Progenitor cell of endocrine pancreas (in vitro differentiated cells): ENCODE measurements around the gene CCDC171. TPM values are rescaled to one million over a fixed set of nuclear protein-coding genes. Genes with fewer than 3 reads are reported as not detected.

Source experiments
- DNase-seq: peaks from one replicate; pipeline ENCODE4 v3.0.0; 2021; ENCODE audit warnings: low spot score; ENCODE audit not compliant: unreplicated experiment
- H3K27ac Mint-ChIP-seq: 2 replicates; pipeline ENCODE4 v1.8.0; 2021; ENCODE audit warnings: mild to moderate bottlenecking, moderate library complexity, mixed read lengths
- H3K27me3 Mint-ChIP-seq: 2 replicates; pipeline ENCODE4 v1.8.0; 2021; ENCODE audit warnings: mixed read lengths
- H3K36me3 Mint-ChIP-seq: 2 replicates; pipeline ENCODE4 v1.8.0; 2022; ENCODE audit warnings: mixed read lengths; ENCODE audit not compliant: insufficient read depth
- H3K4me1 Mint-ChIP-seq: 2 replicates; pipeline ENCODE4 v1.8.0; 2021; ENCODE audit warnings: low read depth, mixed read lengths
- H3K4me3 Mint-ChIP-seq: 2 replicates; pipeline ENCODE4 v1.8.0; 2021; ENCODE audit warnings: low read depth, mild to moderate bottlenecking, moderate library complexity, mixed read lengths
- H3K9me3 Mint-ChIP-seq: 2 replicates; pipeline ENCODE4 v1.8.0; 2021; ENCODE audit warnings: low read depth, mixed read lengths
- CTCF ChIP-seq: fragments of 200-600 bp; sonication (generic); IDR thresholded peaks from one replicate; pipeline ENCODE4 v1.5.0; 2021; ENCODE audit warnings: antibody characterized with exemption, mild to moderate bottlenecking; ENCODE audit not compliant: unreplicated experiment
- total RNA-seq: library from RNA; stranded (reverse); gene quantifications from 2 replicates; pipeline ENCODE4 v1.2.1, GENCODE V29; 2021

CCDC171 gene
- total RNA-seq, 1 donor from 2014 or later: 5.1 TPM

DNA sequence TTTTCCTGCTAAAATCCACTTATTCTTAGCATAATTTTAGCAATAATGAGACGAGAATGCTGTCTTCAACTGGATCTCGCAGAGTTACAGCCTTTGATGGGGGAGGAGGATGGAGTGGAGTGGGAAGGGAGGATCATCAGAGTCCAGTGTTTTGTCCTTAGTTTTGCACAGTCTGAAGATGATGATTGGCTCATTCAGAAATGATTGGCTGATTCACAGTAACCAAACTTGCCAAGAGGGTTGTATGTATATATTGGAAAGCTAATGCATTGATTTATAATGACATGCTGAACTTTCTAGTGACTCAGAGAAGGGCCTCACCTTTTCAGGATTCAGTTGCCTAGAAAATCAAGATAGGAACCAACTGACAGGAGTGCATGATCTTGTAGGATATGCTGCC lies 448.0 kb downstream of the CCDC171 start:
- no peak overlapping the region for H3K4me3 Mint-ChIP-seq
- H3K9me3 Mint-ChIP-seq: no peaks in the 10 kb centered on the region
- H3K27me3 Mint-ChIP-seq: no peaks in the 10 kb centered on the region
- no peaks in the 10 kb centered on the region for H3K4me1 Mint-ChIP-seq
- no peaks in the 10 kb centered on the region for H3K36me3 Mint-ChIP-seq
- H3K27ac Mint-ChIP-seq: no peak overlapping the region
- no peak for TF ChIP-seq CTCF
- DNase-seq: no peak

GRCh38 chr9:16001856-16002255 lies 449.0 kb downstream of the CCDC171 start:
- no peaks in the 10 kb centered on the region for H3K36me3 Mint-ChIP-seq
- no peak overlapping the region for H3K27ac Mint-ChIP-seq
- no peak for TF ChIP-seq CTCF
- H3K27me3 Mint-ChIP-seq: no peaks in the 10 kb centered on the region
- no peak for DNase-seq
- no peak overlapping the region for H3K4me3 Mint-ChIP-seq
- H3K4me1 Mint-ChIP-seq: no peaks in the 10 kb centered on the region
- H3K9me3 Mint-ChIP-seq: no peaks in the 10 kb centered on the region

GRCh38 chr9:16002816-16003215 lies 450.0 kb downstream of the CCDC171 start:
- DNase-seq: no peak
- H3K36me3 Mint-ChIP-seq: no peaks in the 10 kb centered on the region
- no peak overlapping the region for H3K27ac Mint-ChIP-seq
- H3K4me1 Mint-ChIP-seq: no peaks in the 10 kb centered on the region
- TF ChIP-seq CTCF: no peak
- no peaks in the 10 kb centered on the region for H3K9me3 Mint-ChIP-seq
- no peak overlapping the region for H3K4me3 Mint-ChIP-seq
- no peaks in the 10 kb centered on the region for H3K27me3 Mint-ChIP-seq

- H3K27ac Mint-ChIP-seq: no peak overlapping the region
- no peaks in the 10 kb centered on the region for H3K27me3 Mint-ChIP-seq
- H3K4me1 Mint-ChIP-seq: no peaks in the 10 kb centered on the region
- H3K4me3 Mint-ChIP-seq: no peak overlapping the region
- H3K9me3 Mint-ChIP-seq: no peaks in the 10 kb centered on the region
- H3K36me3 Mint-ChIP-seq: no peaks in the 10 kb centered on the region
- TF ChIP-seq CTCF: no peak
- DNase-seq: no peak
Measured at GRCh38 chr9:16003785-16004184, 450.9 kb downstream of the CCDC171 start.

- no peaks in the 10 kb centered on the region for H3K36me3 Mint-ChIP-seq
- no peak overlapping the region for H3K4me3 Mint-ChIP-seq
- no peaks in the 10 kb centered on the region for H3K9me3 Mint-ChIP-seq
- H3K27ac Mint-ChIP-seq: no peak overlapping the region
- TF ChIP-seq CTCF: no peak
- H3K27me3 Mint-ChIP-seq: no peaks in the 10 kb centered on the region
- DNase-seq: no peak
- no peaks in the 10 kb centered on the region for H3K4me1 Mint-ChIP-seq
Measured at GRCh38 chr9:16004613-16005012, 451.8 kb downstream of the CCDC171 start.
